HepG2 (cell line): ENCODE results near the gene CFAP221. TPM values are rescaled to one million over a fixed set of nuclear protein-coding genes. Genes with fewer than 3 reads are reported as not detected.
A peak's percentile ranks its signal among the peaks of the same experiment; 100 is the strongest.

Experiments
- ATAC-seq: fragments of 200-7000 bp; cut with Tn5 transposase; 3 replicates; pipeline ENCODE4 v1.9.1; 2020; ENCODE audit warnings: mild to moderate bottlenecking, moderate library complexity
- BruUV-seq: library from RNA; stranded (reverse); fragments of 400-500 nt; replicated peaks from 2 replicates; lab custom pipeline; 2021; lab: Mats Ljungman, UMichigan
- CTCF ChIA-PET: fragments of 300-600 bp; formaldehyde crosslinking; extraction: SDS; loops from one replicate; lab custom pipeline; 2021; ENCODE audit warnings: low total read pairs, inconsistent platforms, low intra/inter-chr PET ratio; lab: Yijun Ruan, JAX
- POLR2A ChIA-PET: fragments of 350-600 bp; sonication (Branson Sonifier 250); formaldehyde crosslinking; loops from one replicate; lab custom pipeline; 2020; ENCODE audit warnings: antibody characterized with exemption, inconsistent platforms; lab: Yijun Ruan, JAX
- DNase-seq: peaks from one replicate; pipeline ENCODE4 v3.0.0-alpha.2; 2015; ENCODE audit warnings: low spot score
- FAIRE-seq: peaks from 3 replicates; lab custom pipeline; 2011; peaks lifted over from hg19 to GRCh38; lab: Jason Lieb, UNC
- H2AFZ ChIP-seq: one replicate; pipeline ENCODE4 v1.6.1; 2011; ENCODE audit warnings: low read length, inconsistent platforms
- H3K27ac ChIP-seq: fragments of 300-600 bp; 3 replicates; pipeline ENCODE4 v1.8.0; 2011; ENCODE audit warnings: mixed run types, mild to moderate bottlenecking, mixed read lengths, low read length, inconsistent platforms; ENCODE audit not compliant: insufficient read depth; ENCODE audit errors: extremely low read length
- H3K27me3 ChIP-seq, 2 experiments: fragments of 200-600 bp in 1 of 2; 2 replicates in 1 of 2; 3 replicates in 1 of 2; pipeline versions ENCODE4 v1.6.0 to v1.8.0; 2011; ENCODE audit warnings: low read length in 2 of 2, mild to moderate bottlenecking in 2 of 2, moderate library complexity in 2 of 2, inconsistent platforms in 1 of 2; ENCODE audit not compliant: insufficient read depth in 2 of 2, control insufficient read depth in 1 of 2
- H3K36me3 ChIP-seq, 2 experiments: fragments of 200-600 bp in 1 of 2; replicated peaks in 1 of 2; 2 replicates in 1 of 2; 3 replicates in 1 of 2; pipeline versions ENCODE4 v1.5.1 to v1.8.0; 2011; ENCODE audit warnings: low read length in 2 of 2, inconsistent platforms in 1 of 2; ENCODE audit not compliant: insufficient read depth in 2 of 2, control insufficient read depth in 1 of 2
- H3K4me1 ChIP-seq: 2 replicates; pipeline ENCODE4 v1.5.1; 2012; ENCODE audit warnings: low read length, inconsistent platforms; ENCODE audit not compliant: insufficient read depth
- H3K4me2 ChIP-seq: 2 replicates; pipeline ENCODE4 v1.6.0; 2011; ENCODE audit warnings: low read depth, low read length, inconsistent platforms
- H3K4me3 ChIP-seq, 3 experiments: fragments of 200-600 bp in 1 of 3; sonication (generic), shearing (Covaris generic) in 1 of 3; replicated peaks in 1 of 3; 2 replicates each; pipeline ENCODE4 v1.5.1; 2011 to 2016; ENCODE audit warnings: low read length in 3 of 3, inconsistent platforms in 2 of 3, low read depth in 2 of 3, mild to moderate bottlenecking in 2 of 3, control low read depth in 1 of 3, mixed read lengths in 1 of 3; ENCODE audit not compliant: insufficient read depth in 1 of 3
- H3K79me2 ChIP-seq: one replicate; pipeline ENCODE4 v1.6.1; 2011; ENCODE audit warnings: low read length, inconsistent platforms; ENCODE audit not compliant: insufficient read depth
- H3K9ac ChIP-seq: 2 replicates; pipeline ENCODE4 v1.6.0; 2011; ENCODE audit warnings: mild to moderate bottlenecking, low read depth, low read length, inconsistent platforms; ENCODE audit not compliant: insufficient read depth
- H3K9me3 ChIP-seq: 2 replicates; pipeline ENCODE4 v1.5.1; 2012; ENCODE audit warnings: mild to moderate bottlenecking, low read length
- H4K20me1 ChIP-seq: 2 replicates; pipeline ENCODE4 v1.6.0; 2011; ENCODE audit warnings: inconsistent platforms, mild to moderate bottlenecking, low read length, moderate library complexity; ENCODE audit not compliant: insufficient read depth
- BCL3 ChIP-seq: sonication (generic); formaldehyde crosslinking; IDR thresholded peaks from 2 replicates; pipeline ENCODE4 v1.5.1; 2020; ENCODE audit warnings: mild to moderate bottlenecking, missing genetic modification reagents, moderate library complexity
- CTCF ChIP-seq: sonication (generic); formaldehyde crosslinking; IDR thresholded peaks from 2 replicates; pipeline ENCODE4 v1.5.0; 2020; ENCODE audit warnings: mild to moderate bottlenecking, missing genetic modification reagents, moderate library complexity
- HNF1B ChIP-seq: sonication (generic); formaldehyde crosslinking; IDR thresholded peaks from 2 replicates; pipeline ENCODE4 v1.5.1; 2020; ENCODE audit warnings: mild to moderate bottlenecking, moderate library complexity, missing genetic modification reagents
- NR2F1 ChIP-seq, 2 experiments: fragments of 450-650 bp in 1 of 2; formaldehyde crosslinking in 1 of 2; IDR thresholded peaks; 2 replicates each; pipeline versions ENCODE4 v1.5.0 to v1.6.1; 2016 to 2020; ENCODE audit warnings: mild to moderate bottlenecking in 1 of 2, missing compliant biosample characterization in 1 of 2, missing genetic modification reagents in 1 of 2, moderate library complexity in 1 of 2
- NR2F2 ChIP-seq: IDR thresholded peaks from 2 replicates; pipeline ENCODE4 v1.6.1; 2012; ENCODE audit warnings: low read depth, inconsistent platforms, borderline replicate concordance
- NR2F6 ChIP-seq, 2 experiments: IDR thresholded peaks; 2 replicates each; pipeline ENCODE4 v1.6.1; 2016; ENCODE audit warnings: antibody characterized with exemption in 1 of 2, mild to moderate bottlenecking in 1 of 2
- RAD21 ChIP-seq: fragments of 450-650 bp; formaldehyde crosslinking; IDR thresholded peaks from 2 replicates; pipeline ENCODE4 v1.5.0; 2020; ENCODE audit warnings: mild to moderate bottlenecking
- SCMH1 ChIP-seq: sonication (generic); formaldehyde crosslinking; IDR thresholded peaks from 2 replicates; pipeline ENCODE4 v1.9.0; 2021; ENCODE audit warnings: missing genetic modification reagents, mild to moderate bottlenecking, borderline replicate concordance
- XRCC5 ChIP-seq: fragments of 200-400 bp; formaldehyde crosslinking; optimal IDR thresholded peaks from 2 replicates; pipeline ENCODE3; 2017; ENCODE audit warnings: mild to moderate bottlenecking, low read length
- ZFP62 ChIP-seq: sonication (generic); formaldehyde crosslinking; IDR thresholded peaks from 2 replicates; pipeline ENCODE4 v1.4.0; 2020; ENCODE audit warnings: missing genetic modification reagents
- ZNF512 ChIP-seq: sonication (generic); formaldehyde crosslinking; IDR thresholded peaks from 2 replicates; pipeline ENCODE4 v1.4.0; 2020; ENCODE audit warnings: mild to moderate bottlenecking, missing genetic modification reagents
- ZNF547 ChIP-seq: sonication (generic); formaldehyde crosslinking; IDR thresholded peaks from 2 replicates; pipeline ENCODE4 v1.5.1; 2020; ENCODE audit warnings: mild to moderate bottlenecking, missing genetic modification reagents
- ZNF800 ChIP-seq: sonication (generic); formaldehyde crosslinking; IDR thresholded peaks from 2 replicates; pipeline ENCODE4 v1.4.0; 2020; ENCODE audit warnings: missing genetic modification reagents
- ZNF883 ChIP-seq: sonication (generic); formaldehyde crosslinking; IDR thresholded peaks from 2 replicates; pipeline ENCODE4 v1.5.1; 2020; ENCODE audit warnings: mild to moderate bottlenecking, missing genetic modification reagents; ENCODE audit errors: not compliant biosample characterization
- WGBS: methylation state at CpG from one replicate; pipeline ENCODE4 v1.1.6; 2017; ENCODE audit warnings: low lambda C conversion rate; 5-methylcytosine and 5-hydroxymethylcytosine counted together
- in situ Hi-C: cut with HindIII; loops from 2 replicates; pipeline ENCODE4 v1.10.0; 2017; ENCODE audit warnings: low pct_unique_long_range_greater_than_20kb; ENCODE audit not compliant: extremely low pct_ligation_motif_present
- intact Hi-C: fragments of 100-400 bp; cut with micrococcal nuclease; formaldehyde crosslinking; loops from one replicate; pipeline ENCODE4 v1.10.0; 2022; ENCODE audit not compliant: unreplicated experiment
- polyA plus RNA-seq, 8 experiments: library from polyadenylated mRNA; depleted of rRNA in 3 of 8; stranded (reverse) in 7 of 8; unstranded in 1 of 8; fragments of >200 nt; fragmentation: Illumina TruSeq in 4 of 8; extraction: Trizol in 4 of 8; gene quantifications; 2 replicates each; pipeline versions ENCODE4 v1.2.1 to v1.2.3, GENCODE V29; 2011 to 2016; ENCODE audit warnings: low read depth in 4 of 8, missing spikeins in 1 of 8, mixed read lengths in 1 of 8; ENCODE audit not compliant: insufficient read depth in 1 of 8
- total RNA-seq, 5 experiments: library from RNA; depleted of rRNA; stranded (reverse); fragments of >200 nt; fragmentation: Illumina TruSeq; extraction: Trizol; gene quantifications; 2 replicates each; pipeline ENCODE4 v1.2.3, GENCODE V29; 2016; ENCODE audit warnings: low read depth in 1 of 5

CFAP221 gene
- total and polyA plus RNA-seq, 2 of the 13 experiments (the other 11 are each of a cell fraction or from before 2014, with no cell fraction given) = not detected

GRCh38 chr2:119659601-119660342, 115.5 kb downstream of the CFAP221 start:
- H3K27me3 ChIP-seq = peaks cover 0 to 11% of the 10 kb centered on the region in 2 experiments; a peak in 4 of 5 replicates
- in situ Hi-C loops = loop anchor here (5.0 kb wide), 1 partner anchor 252 kb away; no protein-coding TSS in a partner anchor
- WGBS = 19% methylated on average over 8 of the region's 8 CpGs
- TF ChIP-seq ZNF547 (CRISPR knock-in tag) (0 out of 2 replicates have a peak, but pooled peaks have one; percentile 42), BCL3 (CRISPR knock-in tag) (0 out of 2 replicates have a peak, but pooled peaks have one; percentile 50), CTCF (peak; percentile 89), RAD21 (CRISPR knock-in tag) (peak; percentile 38; the same call in 1 of the 2 replicates), ZNF883 (CRISPR knock-in tag) (peak; percentile 22), NR2F1 (CRISPR knock-in tag; IDR thresholded peaks at IDR 0.05) (peak; percentile 71 to 74), ZNF512 (CRISPR knock-in tag) (no peak), ZFP62 (CRISPR knock-in tag) (no peak), NR2F6 (IDR thresholded peaks at IDR 0.05) (peak; percentile 90), NR2F6 (CRISPR knock-in tag; IDR thresholded peaks at IDR 0.05) (peak; percentile 90), HNF1B (CRISPR knock-in tag) (peak; percentile 26; the same call in 1 of the 2 replicates), SCMH1 (CRISPR knock-in tag) (no peak), NR2F2 (peak; percentile 45; the same call in 1 of the 2 replicates), ZNF800 (CRISPR knock-in tag) (no peak), XRCC5 (peak; percentile 23)

More at GRCh38 chr2:119659601-119660342, 115.5 kb downstream of the CFAP221 start:
- BruUV-seq = no TSS peak
- Histone ChIP-seq H3K4me3 (no peak overlapping the region), H3K9ac (no peak overlapping the region), H3K4me2 (no peak overlapping the region), H3K9me3 (no peaks in the 10 kb centered on the region), H3K36me3 (no peaks in the 10 kb centered on the region), H2AFZ (no peak overlapping the region), H3K4me1 (no peaks in the 10 kb centered on the region), H3K27ac (no peak overlapping the region), H3K79me2 (no peaks in the 10 kb centered on the region), H4K20me1 (no peaks in the 10 kb centered on the region)
- POLR2A ChIA-PET = no interaction called here
- ATAC-seq (peak; percentile 86), FAIRE-seq (peak; percentile 88), DNase-seq (peak; percentile 49)
- intact Hi-C loops = loop anchor here (1.0 kb wide), 2 partner anchors 18 to 252 kb away; no protein-coding TSS in a partner anchor
- CTCF ChIA-PET = interaction anchor here (0.7 to 3.7 kb wide), 5 partner anchors 18 to 252 kb away, joined by 4 to 39 read pairs (median 6); no protein-coding TSS in a partner anchor
